DLD1 (cell line): ENCODE results near the gene PHGDH.

Experiments used
- in situ Hi-C: cut with HindIII; loops from 2 replicates; pipeline ENCODE4 v1.10.0; 2017; ENCODE audit warnings: low sequenced_read_pairs

Gene PHGDH

GRCh38 chr1:119729044-119729443 lies 17.3 kb downstream of the PHGDH start:
- in situ Hi-C loops, result no loop called here

GRCh38 chr1:119731060-119731459 lies 19.3 kb downstream of the PHGDH start:
- in situ Hi-C loops, result no loop called here

- in situ Hi-C loops, result no loop called here
These were observed 20.2 kb downstream of the PHGDH start for GRCh38 chr1:119731741-119732430.

- in situ Hi-C loops, result no loop called here
These were observed 20.9 kb downstream of the PHGDH start for GRCh38 chr1:119732465-119733168.

GRCh38 chr1:119733754-119734153 lies 22.0 kb downstream of the PHGDH start:
- in situ Hi-C loops, result no loop called here

- in situ Hi-C loops, result no loop called here
These were observed 23.5 kb downstream of the PHGDH start for GRCh38 chr1:119735217-119735616.

- in situ Hi-C loops, result no loop called here
These were observed 24.9 kb downstream of the PHGDH start for GRCh38 chr1:119736649-119737039.

GRCh38 chr1:119737040-119737682 lies 25.4 kb downstream of the PHGDH start:
- in situ Hi-C loops, result no loop called here

- in situ Hi-C loops, result no loop called here
These were observed 26.5 kb downstream of the PHGDH start for GRCh38 chr1:119738100-119738720.

GRCh38 chr1:119739150-119739549 lies 27.4 kb downstream of the PHGDH start:
- in situ Hi-C loops, result no loop called here

- in situ Hi-C loops, result no loop called here
These were observed 28.5 kb downstream of the PHGDH start for GRCh38 chr1:119740261-119740660.

GRCh38 chr1:119740896-119741780 lies 29.4 kb downstream of the PHGDH start:
- in situ Hi-C loops, result no loop called here

GRCh38 chr1:119742202-119742601 lies 30.5 kb downstream of the PHGDH start:
- in situ Hi-C loops, result no loop called here

GRCh38 chr1:119742677-119743076 lies 30.9 kb downstream of the PHGDH start:
- in situ Hi-C loops, result no loop called here

GRCh38 chr1:119743308-119743707 lies 31.6 kb downstream of the PHGDH start:
- in situ Hi-C loops, result no loop called here

GRCh38 chr1:119743776-119744597 lies 32.3 kb downstream of the PHGDH start:
- in situ Hi-C loops, result no loop called here

GRCh38 chr1:119744598-119744942 lies 32.8 kb downstream of the PHGDH start:
- in situ Hi-C loops, result no loop called here

GRCh38 chr1:119745034-119745433 lies 33.3 kb downstream of the PHGDH start:
- in situ Hi-C loops, result no loop called here

- in situ Hi-C loops, result no loop called here
These were observed 35.7 kb downstream of the PHGDH start for GRCh38 chr1:119747451-119747850.

GRCh38 chr1:119748040-119748439 lies 36.3 kb downstream of the PHGDH start:
- in situ Hi-C loops, result no loop called here
